GM12878 (cell line): ENCODE data around the gene BRWD1. TPM values are rescaled to one million over a fixed set of nuclear protein-coding genes. Genes with fewer than 3 reads are reported as not detected.

ENCODE experiments used
- ATF3 ChIP-seq: IDR thresholded peaks from 2 replicates; pipeline ENCODE4 v1.6.1; 2011; ENCODE audit warnings: low read depth, mild to moderate bottlenecking, low read length, moderate library complexity, borderline replicate concordance; ENCODE audit errors: extremely low read depth
- ATF7 ChIP-seq: fragments of 450-650 bp; IDR thresholded peaks from 2 replicates; pipeline ENCODE4 v1.6.1; 2016; ENCODE audit warnings: low read depth, mild to moderate bottlenecking
- BACH1 ChIP-seq: fragments of 450-650 bp; IDR thresholded peaks from 2 replicates; pipeline ENCODE4 v1.6.1; 2017; ENCODE audit warnings: mild to moderate bottlenecking, borderline replicate concordance
- CBFB ChIP-seq: IDR thresholded peaks from 2 replicates; pipeline ENCODE4 v1.6.1; 2016; ENCODE audit warnings: antibody characterized with exemption, low read depth
- EGR1 ChIP-seq, 2 experiments: IDR thresholded peaks; 1 replicate in 1 of 2; 2 replicates in 1 of 2; pipeline ENCODE4 v1.6.1; 2011 to 2012; ENCODE audit warnings: low read depth in 2 of 2, low read length in 2 of 2, borderline replicate concordance in 1 of 2, mild to moderate bottlenecking in 1 of 2, moderate library complexity in 1 of 2
- FOS ChIP-seq: IDR thresholded peaks from 3 replicates; pipeline ENCODE4 v1.6.1; 2011; ENCODE audit warnings: borderline replicate concordance; ENCODE audit not compliant: insufficient read length; ENCODE audit errors: extremely low read depth
- FOXK2 ChIP-seq: fragments of 450-650 bp; IDR thresholded peaks from 2 replicates; pipeline ENCODE4 v1.6.1; 2017; ENCODE audit warnings: mild to moderate bottlenecking, moderate library complexity
- HCFC1 ChIP-seq: fragments of 150-350 bp; IDR thresholded peaks from 2 replicates; pipeline ENCODE4 v1.6.1; 2014; ENCODE audit warnings: low read length
- HDGF ChIP-seq: fragments of 450-650 bp; IDR thresholded peaks from 2 replicates; pipeline ENCODE4 v1.6.1; 2016; ENCODE audit warnings: antibody characterized with exemption
- IRF4 ChIP-seq: IDR thresholded peaks from 2 replicates; pipeline ENCODE4 v1.6.1; 2011; ENCODE audit warnings: low read depth, low read length
- MEF2A ChIP-seq: IDR thresholded peaks from 2 replicates; pipeline ENCODE4 v1.6.1; 2011; ENCODE audit warnings: low read depth, mild to moderate bottlenecking, low read length, moderate library complexity; ENCODE audit not compliant: insufficient read depth
- MTA2 ChIP-seq: fragments of 450-650 bp; IDR thresholded peaks from 2 replicates; pipeline ENCODE4 v1.6.1; 2016; ENCODE audit warnings: low read depth, mild to moderate bottlenecking, moderate library complexity
- MYB ChIP-seq: fragments of 150-350 bp; IDR thresholded peaks from 2 replicates; pipeline ENCODE4 v1.6.1; 2014; ENCODE audit warnings: mild to moderate bottlenecking, low read depth, low read length, borderline replicate concordance
- NR2C2 ChIP-seq: IDR thresholded peaks from 2 replicates; pipeline ENCODE4 v1.6.1; 2011; ENCODE audit warnings: borderline replicate concordance, low read depth; ENCODE audit not compliant: control insufficient read depth, insufficient read length
- PAX8 ChIP-seq: fragments of 450-650 bp; IDR thresholded peaks from 2 replicates; pipeline ENCODE4 v1.6.1; 2017; ENCODE audit warnings: mild to moderate bottlenecking, moderate library complexity
- POLR2A ChIP-seq: IDR thresholded peaks from 2 replicates; pipeline ENCODE4 v1.6.1; 2011; ENCODE audit warnings: low read depth, mild to moderate bottlenecking, low read length
- RB1 ChIP-seq: fragments of 450-650 bp; formaldehyde crosslinking; IDR thresholded peaks from 2 replicates; pipeline ENCODE4 v1.6.1; 2017; ENCODE audit warnings: mild to moderate bottlenecking, borderline replicate concordance
- SMAD5 ChIP-seq: IDR thresholded peaks from 2 replicates; pipeline ENCODE4 v1.6.1; 2016; ENCODE audit warnings: antibody characterized with exemption, low read depth
- SPI1 ChIP-seq: IDR thresholded peaks from 2 replicates; pipeline ENCODE4 v1.6.1; 2011; ENCODE audit warnings: low read depth, mild to moderate bottlenecking, low read length, moderate library complexity, borderline replicate concordance; ENCODE audit not compliant: insufficient read depth
- STAT1 ChIP-seq: fragments of 450-650 bp; conservative IDR thresholded peaks from 2 replicates; pipeline ENCODE4 v1.6.1; 2014; ENCODE audit warnings: antibody characterized with exemption, mild to moderate bottlenecking
- TCF7 ChIP-seq: IDR thresholded peaks from 2 replicates; pipeline ENCODE4 v1.6.1; 2014; ENCODE audit warnings: antibody characterized with exemption, borderline replicate concordance
- ZNF592 ChIP-seq: fragments of 450-650 bp; IDR thresholded peaks from 2 replicates; pipeline ENCODE4 v1.6.1; 2017; ENCODE audit warnings: mild to moderate bottlenecking, moderate library complexity
- polyA plus RNA-seq, 11 experiments: library from polyadenylated mRNA; depleted of rRNA in 4 of 11; unstranded in 6 of 11; stranded (reverse) in 5 of 11; fragments of >200 nt; fragmentation: Nextera tagmentation in 4 of 11; fragmentation: Illumina TruSeq in 1 of 11; extraction: Ambion mirVana in 4 of 11; extraction: Trizol in 1 of 11; gene quantifications; 1 replicate in 1 of 11; 2 replicates in 10 of 11; pipeline versions ENCODE4 v1.2.1 to v1.2.3, GENCODE V29; 2011 to 2016; ENCODE audit warnings: inconsistent platforms in 2 of 11, missing spikeins in 2 of 11, low read depth in 1 of 11
- total RNA-seq, 4 experiments: library from RNA; depleted of rRNA in 3 of 4; stranded (reverse); fragments of >200 nt in 3 of 4; fragmentation: Illumina TruSeq in 1 of 4; extraction: Trizol in 1 of 4; gene quantifications; 2 replicates each; pipeline versions ENCODE4 v1.2.1 to v1.2.3, GENCODE V29; 2013 to 2021
- TF ChIP-seq, protein P1 (sequence below): fragments of 450-650 bp; IDR thresholded peaks from 2 replicates; pipeline ENCODE4 v1.6.1; 2017; ENCODE audit warnings: mild to moderate bottlenecking, low read depth, inconsistent platforms; ENCODE audit not compliant: poor library complexity, severe bottlenecking
- TF ChIP-seq, protein P2 (sequence below): IDR thresholded peaks from 2 replicates; pipeline ENCODE4 v1.6.1; 2011; ENCODE audit warnings: borderline replicate concordance, low read depth, mild to moderate bottlenecking, moderate library complexity, low read length; ENCODE audit not compliant: insufficient read depth, poor library complexity, severe bottlenecking

The BRWD1 gene
- total and polyA plus RNA-seq, 10 of the 15 experiments (the other 5 are each of a cell fraction or from before 2014, with no cell fraction given) = 3.1 to 19.0 (median 13.5) TPM

GRCh38 chr21:39313571-39314142 lies at the start of gene BRWD1 (continued):
- TF ChIP-seq EGR1 (IDR thresholded peaks at IDR 0.05; ENCODE audit: borderline replicate concordance in 1 of 2, low read depth in 2 of 2, low read length in 2 of 2) (peak in 1 of 2 experiments; percentile 85; a peak in 2 of 3 replicates), HCFC1 (no peak; the same call in none of the 2 replicates), CBFB (no peak), POLR2A (peak; percentile 92), ATF3 (no peak), TCF7 (no peak), FOXK2 (no peak), MYB (no peak), IRF4 (no peak), SMAD5 (peak; percentile 56; the same call in 1 of the 2 replicates), FOS (no peak), ATF7 (peak; percentile 65), BACH1 (peak; percentile 66; the same call in 1 of the 2 replicates), HDGF (no peak), NR2C2 (no peak), MEF2A (no peak), ZNF592 (0 out of 2 replicates have a peak, but pooled peaks have one; percentile 56), MTA2 (peak; percentile 60; the same call in 1 of the 2 replicates), PAX8 (no peak), RB1 (peak; percentile 99), STAT1 (peak; percentile 100), SPI1 (no peak)
- TF ChIP-seq, protein P1, sequence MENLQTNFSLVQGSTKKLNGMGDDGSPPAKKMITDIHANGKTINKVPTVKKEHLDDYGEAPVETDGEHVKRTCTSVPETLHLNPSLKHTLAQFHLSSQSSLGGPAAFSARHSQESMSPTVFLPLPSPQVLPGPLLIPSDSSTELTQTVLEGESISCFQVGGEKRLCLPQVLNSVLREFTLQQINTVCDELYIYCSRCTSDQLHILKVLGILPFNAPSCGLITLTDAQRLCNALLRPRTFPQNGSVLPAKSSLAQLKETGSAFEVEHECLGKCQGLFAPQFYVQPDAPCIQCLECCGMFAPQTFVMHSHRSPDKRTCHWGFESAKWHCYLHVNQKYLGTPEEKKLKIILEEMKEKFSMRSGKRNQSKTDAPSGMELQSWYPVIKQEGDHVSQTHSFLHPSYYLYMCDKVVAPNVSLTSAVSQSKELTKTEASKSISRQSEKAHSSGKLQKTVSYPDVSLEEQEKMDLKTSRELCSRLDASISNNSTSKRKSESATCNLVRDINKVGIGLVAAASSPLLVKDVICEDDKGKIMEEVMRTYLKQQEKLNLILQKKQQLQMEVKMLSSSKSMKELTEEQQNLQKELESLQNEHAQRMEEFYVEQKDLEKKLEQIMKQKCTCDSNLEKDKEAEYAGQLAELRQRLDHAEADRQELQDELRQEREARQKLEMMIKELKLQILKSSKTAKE = peak; percentile 87
- TF ChIP-seq, protein P2, sequence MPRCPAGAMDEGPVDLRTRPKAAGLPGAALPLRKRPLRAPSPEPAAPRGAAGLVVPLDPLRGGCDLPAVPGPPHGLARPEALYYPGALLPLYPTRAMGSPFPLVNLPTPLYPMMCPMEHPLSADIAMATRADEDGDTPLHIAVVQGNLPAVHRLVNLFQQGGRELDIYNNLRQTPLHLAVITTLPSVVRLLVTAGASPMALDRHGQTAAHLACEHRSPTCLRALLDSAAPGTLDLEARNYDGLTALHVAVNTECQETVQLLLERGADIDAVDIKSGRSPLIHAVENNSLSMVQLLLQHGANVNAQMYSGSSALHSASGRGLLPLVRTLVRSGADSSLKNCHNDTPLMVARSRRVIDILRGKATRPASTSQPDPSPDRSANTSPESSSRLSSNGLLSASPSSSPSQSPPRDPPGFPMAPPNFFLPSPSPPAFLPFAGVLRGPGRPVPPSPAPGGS = no peak
